T-helper 17 cell (primary cell): ENCODE results near the gene RBM19. TPM values are rescaled to one million over a fixed set of nuclear protein-coding genes. Genes with fewer than 3 reads are reported as not detected.

Experiments
- ATAC-seq: fragments of 150-1000 bp; cut with Tn5 transposase; 2 replicates; pipeline ENCODE4 v1.10.0; 2021; ENCODE audit warnings: mild to moderate bottlenecking, moderate library complexity
- DNase-seq, 3 donors: peaks; one replicate each; pipeline versions ENCODE4 v3.0.0 to v3.0.0-alpha.2; 2020 to 2021
- H3K9me3 ChIP-seq: one replicate; pipeline ENCODE4 v1.7.0; 2013; ENCODE audit warnings: low read length, mild to moderate bottlenecking; ENCODE audit not compliant: control insufficient read depth, poor library complexity, severe bottlenecking
- H3K27ac Mint-ChIP-seq: one replicate; pipeline ENCODE4 v1.8.0; 2022; ENCODE audit warnings: mild to moderate bottlenecking, moderate library complexity, mixed read lengths
- H3K27me3 Mint-ChIP-seq: one replicate; pipeline ENCODE4 v1.8.0; 2022; ENCODE audit warnings: mixed read lengths
- H3K36me3 Mint-ChIP-seq: one replicate; pipeline ENCODE4 v1.8.0; 2022; ENCODE audit warnings: low read depth, mixed read lengths
- H3K4me1 Mint-ChIP-seq: one replicate; pipeline ENCODE4 v1.8.0; 2022; ENCODE audit warnings: mild to moderate bottlenecking, mixed read lengths
- H3K4me3 Mint-ChIP-seq: one replicate; pipeline ENCODE4 v1.8.0; 2022; ENCODE audit warnings: mild to moderate bottlenecking, moderate library complexity, mixed read lengths
- total RNA-seq, 4 donors: library from RNA in 2 of 4; stranded (reverse) in 2 of 4; gene quantifications; one replicate each; pipeline ENCODE4 v1.2.3 and lab custom pipeline; 2022 to 2026

The RBM19 gene
- total RNA-seq, 2 donors from 2014 or later = 52.9 to 63.0 TPM

DNA sequence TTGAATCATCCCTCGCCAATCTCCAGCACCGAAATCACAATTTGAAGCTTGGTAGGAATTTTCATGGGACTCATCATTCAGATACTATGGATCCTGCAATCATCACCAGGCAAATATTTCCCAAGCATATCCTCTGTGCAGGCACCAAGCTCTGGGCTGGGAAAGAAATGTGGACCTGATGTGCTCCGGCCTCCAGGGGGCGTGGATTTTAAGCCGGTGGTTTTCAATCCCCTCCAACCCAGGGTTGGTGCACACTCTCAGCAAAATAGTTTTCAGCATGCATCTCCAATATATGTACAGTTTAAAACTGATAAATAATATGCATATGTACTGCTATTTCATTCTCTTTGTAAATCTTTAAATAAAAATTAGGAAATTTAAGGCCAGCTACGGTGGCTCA is 98.9 kb downstream of the RBM19 start:
- Mint-ChIP-seq H3K36me3 (no peaks in the 10 kb centered on the region), H3K27me3 (no peaks in the 10 kb centered on the region), H3K27ac (no peak overlapping the region), H3K4me3 (no peak overlapping the region), H3K4me1 (peaks cover 7% of the 10 kb centered on the region)
- no peak for DNase-seq
- ATAC-seq = no peak
- no peaks in the 10 kb centered on the region for H3K9me3 ChIP-seq

- Mint-ChIP-seq H3K4me1 (peaks cover 11% of the 10 kb centered on the region), H3K36me3 (peaks cover 1% of the 10 kb centered on the region), H3K27me3 (no peaks in the 10 kb centered on the region), H3K27ac (no peak overlapping the region), H3K4me3 (no peak overlapping the region)
- DNase-seq (no peak), ATAC-seq (no peak)
- H3K9me3 ChIP-seq = no peaks in the 10 kb centered on the region
These were observed 99.6 kb downstream of the RBM19 start for GRCh38 chr12:113866496-113866895.

DNA sequence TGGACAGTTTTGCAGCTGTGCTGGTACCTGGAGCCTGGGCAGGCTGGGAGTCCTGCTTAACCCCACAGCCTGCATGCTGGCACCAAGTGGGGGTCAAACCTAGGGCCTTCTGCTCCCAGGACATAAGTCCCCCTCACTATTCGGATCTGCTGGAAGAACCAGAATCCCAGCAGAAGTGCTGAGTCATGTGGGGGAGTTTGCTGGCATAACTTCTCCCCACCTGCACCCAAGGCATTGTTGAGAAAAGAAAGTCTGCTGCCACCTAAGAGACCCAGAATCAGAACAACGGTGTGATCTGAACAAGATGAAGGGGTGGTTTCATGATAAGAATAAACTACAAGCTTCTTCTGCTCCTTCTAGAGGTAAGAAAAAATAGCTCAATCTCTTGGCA is 102.7 kb downstream of the RBM19 start:
- H3K27me3 Mint-ChIP-seq = no peaks in the 10 kb centered on the region

DNA sequence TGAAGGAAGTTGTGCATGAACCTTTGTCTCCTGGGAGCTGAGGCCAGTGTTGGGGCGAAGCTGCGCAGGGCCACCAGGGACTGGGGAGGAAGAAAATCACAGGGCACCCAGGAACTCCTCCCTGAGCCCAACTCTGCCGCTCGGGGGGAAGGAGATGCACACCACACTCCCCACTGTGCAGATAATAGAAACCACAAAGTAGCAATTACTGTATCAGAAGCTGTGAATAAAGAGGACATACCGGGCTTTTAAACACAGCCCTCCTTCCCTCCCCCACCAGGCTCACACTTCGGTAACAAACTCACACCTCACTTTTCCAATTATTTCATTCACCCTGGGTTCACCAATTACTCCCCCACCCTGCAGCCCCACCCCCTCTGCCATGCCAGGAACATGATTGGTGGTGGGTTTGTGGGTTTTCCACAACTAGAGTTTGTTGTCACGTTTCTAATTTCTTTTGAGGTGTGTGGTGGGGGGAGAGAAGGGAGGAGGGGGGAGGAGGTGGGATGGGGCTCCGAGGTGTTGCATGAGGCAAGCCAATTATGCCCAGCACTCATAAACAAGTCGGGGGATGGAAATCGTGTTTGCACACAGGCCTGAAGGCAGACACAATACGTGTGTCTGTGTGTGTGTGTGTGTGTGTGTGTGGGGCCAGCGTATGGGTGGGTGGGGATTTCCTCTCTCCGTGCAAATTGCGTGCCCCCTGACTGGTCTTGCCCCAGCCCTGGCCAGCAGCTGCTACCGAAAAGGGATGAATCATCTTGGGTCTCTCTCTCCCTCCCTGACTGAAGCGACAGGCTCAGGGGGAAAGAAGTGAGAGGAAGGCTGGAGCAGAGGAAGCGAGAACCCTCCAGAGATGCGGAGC is 103.3 kb downstream of the RBM19 start:
- DNase-seq (no peak), ATAC-seq (no peak)
- Mint-ChIP-seq H3K27ac (no peak overlapping the region), H3K36me3 (peaks cover 2% of the 10 kb centered on the region), H3K4me3 (no peak overlapping the region), H3K27me3 (no peaks in the 10 kb centered on the region), H3K4me1 (peaks cover 11% of the 10 kb centered on the region)
- no peaks in the 10 kb centered on the region for H3K9me3 ChIP-seq

More for the DNA sequence above, 102.7 kb downstream of the RBM19 start:
- Mint-ChIP-seq H3K4me3 (no peak overlapping the region), H3K4me1 (peaks cover 11% of the 10 kb centered on the region), H3K27ac (no peak overlapping the region), H3K36me3 (peaks cover 2% of the 10 kb centered on the region)
- H3K9me3 ChIP-seq = no peaks in the 10 kb centered on the region
- ATAC-seq = no peak
- DNase-seq = no peak

GRCh38 chr12:113861708-113862312 is 104.3 kb downstream of the RBM19 start:
- no peak overlapping the region for H3K27ac Mint-ChIP-seq
- H3K9me3 ChIP-seq = no peaks in the 10 kb centered on the region
- no peak overlapping the region for H3K4me3 Mint-ChIP-seq
- peaks cover 11% of the 10 kb centered on the region for H3K4me1 Mint-ChIP-seq
- H3K36me3 Mint-ChIP-seq = peaks cover 2% of the 10 kb centered on the region
- no peak for DNase-seq
- ATAC-seq = no peak
- H3K27me3 Mint-ChIP-seq = no peaks in the 10 kb centered on the region

DNA sequence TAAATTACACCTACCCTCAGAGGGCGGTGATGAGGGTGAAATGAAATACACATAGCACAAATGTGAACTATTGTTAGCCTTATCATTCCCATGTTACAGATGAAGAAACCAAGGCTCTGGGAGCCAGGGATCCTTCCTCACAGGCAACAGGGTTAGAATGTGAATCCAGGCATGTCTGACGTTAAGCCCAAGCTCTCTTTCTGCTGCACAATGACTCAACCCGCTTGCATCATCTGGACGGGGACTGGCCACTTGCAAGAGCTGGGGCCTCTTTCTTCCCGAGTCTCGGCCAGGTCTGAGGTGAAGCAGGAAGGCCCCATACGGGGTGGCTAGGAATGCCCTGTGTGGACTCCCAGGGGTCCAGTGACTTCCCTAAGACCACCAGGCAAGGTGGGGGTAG is 105.2 kb downstream of the RBM19 start:
- Mint-ChIP-seq H3K36me3 (peaks cover 4% of the 10 kb centered on the region), H3K27ac (no peak overlapping the region)
- no peak for ATAC-seq

GRCh38 chr12:113860059-113860820 is 105.9 kb downstream of the RBM19 start:
- H3K4me3 Mint-ChIP-seq = no peak overlapping the region
- H3K4me1 Mint-ChIP-seq = peaks cover 11% of the 10 kb centered on the region
- ATAC-seq (no peak), DNase-seq (no peak)
- no peaks in the 10 kb centered on the region for H3K27me3 Mint-ChIP-seq
- H3K36me3 Mint-ChIP-seq = peaks cover 6% of the 10 kb centered on the region
- no peak overlapping the region for H3K27ac Mint-ChIP-seq
- no peaks in the 10 kb centered on the region for H3K9me3 ChIP-seq

More for the DNA sequence above, 105.2 kb downstream of the RBM19 start:
- Mint-ChIP-seq H3K27me3 (no peaks in the 10 kb centered on the region), H3K4me3 (no peak overlapping the region), H3K4me1 (peaks cover 11% of the 10 kb centered on the region)
- DNase-seq = no peak
- H3K9me3 ChIP-seq = no peaks in the 10 kb centered on the region

- no peak for ATAC-seq
- H3K27me3 Mint-ChIP-seq = no peaks in the 10 kb centered on the region
- no peak for DNase-seq
- peaks cover 6% of the 10 kb centered on the region for H3K36me3 Mint-ChIP-seq
- peaks cover 7% of the 10 kb centered on the region for H3K4me1 Mint-ChIP-seq
- H3K4me3 Mint-ChIP-seq = no peak overlapping the region
- no peak overlapping the region for H3K27ac Mint-ChIP-seq
- H3K9me3 ChIP-seq = no peaks in the 10 kb centered on the region
These were observed 107.2 kb downstream of the RBM19 start for GRCh38 chr12:113858841-113859386.

DNA sequence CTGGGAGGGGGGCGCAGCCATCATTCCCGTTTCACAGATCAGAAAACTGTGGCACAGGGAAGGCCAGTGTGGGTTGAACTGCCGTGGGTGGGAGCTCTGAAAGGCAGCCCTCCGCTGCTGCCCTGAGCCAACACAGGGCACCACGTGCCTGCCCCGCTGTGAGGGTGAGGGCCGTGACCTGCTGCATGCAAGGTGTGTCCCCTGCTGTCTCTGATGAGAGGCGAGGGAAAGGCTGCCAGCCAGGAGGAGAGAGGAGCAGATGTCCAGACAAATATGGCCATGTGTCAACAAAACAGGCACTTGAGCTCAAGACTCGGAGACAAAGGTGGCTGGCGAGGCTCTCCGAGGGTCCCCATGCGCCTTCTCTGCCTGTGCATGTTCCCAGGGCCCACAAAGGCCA is 108.8 kb downstream of the RBM19 start:
- H3K9me3 ChIP-seq = no peaks in the 10 kb centered on the region
- Mint-ChIP-seq H3K27ac (no peak overlapping the region), H3K4me3 (no peak overlapping the region), H3K4me1 (peaks cover 5% of the 10 kb centered on the region), H3K27me3 (no peaks in the 10 kb centered on the region), H3K36me3 (peaks cover 6% of the 10 kb centered on the region)
- DNase-seq (no peak), ATAC-seq (no peak)

DNA sequence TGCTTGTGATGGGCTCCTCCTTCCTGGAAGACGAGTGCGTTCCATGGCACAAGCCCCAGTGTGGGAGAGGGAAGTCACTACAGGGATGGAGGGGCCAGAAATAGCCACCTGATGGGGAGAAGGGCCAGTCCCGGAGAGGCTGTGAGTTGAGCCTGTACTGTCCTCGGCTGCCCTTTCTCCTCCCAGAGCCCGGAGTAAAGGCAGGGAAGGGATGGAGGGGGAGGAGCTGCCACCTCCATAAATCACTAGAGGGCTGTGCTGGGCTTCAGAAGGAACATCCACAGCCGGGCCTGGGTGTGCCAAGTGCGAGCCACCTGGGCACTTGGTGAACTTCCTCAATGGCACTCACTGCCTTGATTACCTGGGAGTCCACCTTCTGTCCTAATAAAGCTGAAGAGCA is 110.1 kb downstream of the RBM19 start:
- ATAC-seq (no peak), DNase-seq (no peak)
- no peaks in the 10 kb centered on the region for H3K9me3 ChIP-seq
- H3K4me3 Mint-ChIP-seq = no peak overlapping the region
- peaks cover 4% of the 10 kb centered on the region for H3K36me3 Mint-ChIP-seq
- H3K27ac Mint-ChIP-seq = no peak overlapping the region
- no peaks in the 10 kb centered on the region for H3K4me1 Mint-ChIP-seq
- H3K27me3 Mint-ChIP-seq = no peaks in the 10 kb centered on the region

GRCh38 chr12:113854385-113855142 is 111.6 kb downstream of the RBM19 start:
- Mint-ChIP-seq H3K4me3 (no peak overlapping the region), H3K27ac (no peak overlapping the region), H3K27me3 (no peaks in the 10 kb centered on the region), H3K36me3 (peaks cover 4% of the 10 kb centered on the region), H3K4me1 (no peaks in the 10 kb centered on the region)
- ATAC-seq (no peak), DNase-seq (no peak)
- no peaks in the 10 kb centered on the region for H3K9me3 ChIP-seq

DNA sequence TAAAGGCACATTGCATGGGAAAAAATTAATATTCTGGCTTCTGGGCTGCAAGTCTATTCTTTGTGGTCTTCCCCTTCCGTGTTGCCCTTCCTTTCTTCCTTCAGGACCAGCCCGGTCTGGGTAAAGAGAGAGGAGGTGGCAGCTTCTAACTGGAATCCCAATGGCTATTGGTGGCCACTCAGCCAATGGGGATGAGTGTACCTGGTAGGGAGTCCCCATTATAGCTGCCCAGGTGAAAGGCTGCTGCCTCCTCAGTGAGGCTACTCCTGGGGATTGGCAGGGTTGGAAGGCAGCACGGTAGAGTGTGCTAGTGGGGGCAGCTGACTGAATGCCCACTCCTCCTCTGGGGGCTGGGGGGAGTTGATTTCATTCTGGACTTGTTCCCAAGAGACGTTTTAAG is 112.6 kb downstream of the RBM19 start:
- H3K36me3 Mint-ChIP-seq = peaks cover 4% of the 10 kb centered on the region
- no peaks in the 10 kb centered on the region for H3K27me3 Mint-ChIP-seq
- H3K4me3 Mint-ChIP-seq = no peak overlapping the region
- no peak for DNase-seq
- no peak for ATAC-seq
- no peak overlapping the region for H3K27ac Mint-ChIP-seq
- no peaks in the 10 kb centered on the region for H3K4me1 Mint-ChIP-seq
- no peaks in the 10 kb centered on the region for H3K9me3 ChIP-seq
